CD4-positive, alpha-beta memory T cell (primary cell): Measurements from ENCODE around the gene HSPA12B. TPM values are rescaled to one million over a fixed set of nuclear protein-coding genes. Genes with fewer than 3 reads are reported as not detected.

Source experiments
- CTCF ChIA-PET: fragments of 350-600 bp; sonication (Branson Sonifier 250); formaldehyde crosslinking; loops from one replicate; lab custom pipeline; 2021; ENCODE audit warnings: inconsistent platforms; ENCODE audit not compliant: partially characterized antibody; lab: Charles Lee
- POLR2A ChIA-PET: fragments of 350-600 bp; sonication (Branson Sonifier 250); formaldehyde crosslinking; loops from one replicate; lab custom pipeline; 2021; ENCODE audit not compliant: partially characterized antibody; lab: Charles Lee
- DNase-seq, 5 donors: peaks; one replicate each; pipeline versions ENCODE4 v3.0.0 to v3.0.0-alpha.2; 2020 to 2022; ENCODE audit warnings: mixed read lengths in 1 of 5
- H3K27ac ChIP-seq: one replicate; pipeline ENCODE4 v1.7.0; 2013; ENCODE audit warnings: low read depth, low read length
- H3K27me3 ChIP-seq: 2 replicates; pipeline ENCODE4 v1.7.0; 2013; ENCODE audit warnings: mild to moderate bottlenecking, low read length, moderate library complexity; ENCODE audit not compliant: insufficient read depth
- H3K36me3 ChIP-seq: 2 replicates; pipeline ENCODE4 v1.7.0; 2013; ENCODE audit warnings: mild to moderate bottlenecking, low read length, moderate library complexity; ENCODE audit not compliant: insufficient read depth
- H3K4me1 ChIP-seq: 2 replicates; pipeline ENCODE4 v1.7.0; 2013; ENCODE audit warnings: mild to moderate bottlenecking, low read length, moderate library complexity; ENCODE audit not compliant: insufficient read depth
- H3K4me3 ChIP-seq, 2 donors: one replicate each; pipeline ENCODE4 v1.7.0; 2013; ENCODE audit warnings: low read length in 2 of 2, mild to moderate bottlenecking in 1 of 2
- H3K9me3 ChIP-seq, 2 donors: one replicate each; pipeline ENCODE4 v1.7.0; 2013; ENCODE audit warnings: low read length in 2 of 2, control low read depth in 1 of 2; ENCODE audit not compliant: control insufficient read depth in 1 of 2
- H3K27ac Mint-ChIP-seq, 7 donors: one replicate each; pipeline ENCODE4 v1.8.0; 2020 to 2021; ENCODE audit warnings: mixed read lengths in 7 of 7, mild to moderate bottlenecking in 6 of 7, inconsistent platforms in 3 of 7, moderate library complexity in 3 of 7
- H3K27me3 Mint-ChIP-seq, 2 donors: one replicate each; pipeline ENCODE4 v1.8.0; 2020 to 2021; ENCODE audit warnings: mixed read lengths in 2 of 2
- H3K36me3 Mint-ChIP-seq, 2 donors: one replicate each; pipeline ENCODE4 v1.8.0; 2020 to 2021; ENCODE audit warnings: mixed read lengths in 2 of 2, inconsistent platforms in 1 of 2, mild to moderate bottlenecking in 1 of 2
- H3K4me1 Mint-ChIP-seq, 4 donors: one replicate each; pipeline ENCODE4 v1.8.0; 2020 to 2021; ENCODE audit warnings: mixed read lengths in 4 of 4, mild to moderate bottlenecking in 1 of 4
- H3K4me3 Mint-ChIP-seq, 8 donors: one replicate each; pipeline ENCODE4 v1.8.0; 2020 to 2021; ENCODE audit warnings: mixed read lengths in 8 of 8, mild to moderate bottlenecking in 7 of 8, moderate library complexity in 6 of 8, inconsistent platforms in 3 of 8
- H3K9me3 Mint-ChIP-seq, 8 donors: one replicate each; pipeline ENCODE4 v1.8.0; 2020 to 2021; ENCODE audit warnings: mixed read lengths in 8 of 8, mild to moderate bottlenecking in 5 of 8, inconsistent platforms in 3 of 8, moderate library complexity in 1 of 8
- intact Hi-C: fragments of 100-400 bp; cut with micrococcal nuclease; formaldehyde crosslinking; loops from one replicate; pipeline ENCODE4 v1.15.1; 2023
- polyA plus RNA-seq, 2 donors: library from polyadenylated mRNA; unstranded; fragments of 300-500 nt; fragmentation: Illumina TruSeq; gene quantifications; one replicate each; pipeline ENCODE4 v1.2.3, GENCODE V29; 2021
- total RNA-seq, 2 experiments: library from RNA; stranded (reverse); gene quantifications; one replicate each; pipeline ENCODE4 v1.2.3, GENCODE V29; 2021

The HSPA12B gene
- total and polyA plus RNA-seq, 4 experiments from 2014 or later = 0.22 TPM; not detected in 3

- intact Hi-C loops = no loop called here
- DNase-seq = no peak
- Histone ChIP-seq H3K9me3 (no peaks in the 10 kb centered on the region), H3K27ac (no peak overlapping the region), H3K36me3 (no peaks in the 10 kb centered on the region), H3K4me3 (no peak overlapping the region), H3K4me1 (no peaks in the 10 kb centered on the region), H3K27me3 (no peaks in the 10 kb centered on the region)
- ChIA-PET CTCF (interaction anchor here (1.5 kb wide), 1 partner anchor 11 kb away, joined by 4 read pairs; no protein-coding TSS in a partner anchor), POLR2A (no interaction called here)
- Mint-ChIP-seq H3K27me3 (peaks cover 0 to 3% of the 10 kb centered on the region in 2 donors), H3K27ac (no peak overlapping the region), H3K36me3 (no peaks in the 10 kb centered on the region), H3K4me1 (peaks cover 0 to 10% (median 2%) of the 10 kb centered on the region in 4 donors), H3K9me3 (no peaks in the 10 kb centered on the region), H3K4me3 (no peak overlapping the region)
Measured at GRCh38 chr20:3705491-3705969, 27.0 kb upstream of the HSPA12B start.

DNA sequence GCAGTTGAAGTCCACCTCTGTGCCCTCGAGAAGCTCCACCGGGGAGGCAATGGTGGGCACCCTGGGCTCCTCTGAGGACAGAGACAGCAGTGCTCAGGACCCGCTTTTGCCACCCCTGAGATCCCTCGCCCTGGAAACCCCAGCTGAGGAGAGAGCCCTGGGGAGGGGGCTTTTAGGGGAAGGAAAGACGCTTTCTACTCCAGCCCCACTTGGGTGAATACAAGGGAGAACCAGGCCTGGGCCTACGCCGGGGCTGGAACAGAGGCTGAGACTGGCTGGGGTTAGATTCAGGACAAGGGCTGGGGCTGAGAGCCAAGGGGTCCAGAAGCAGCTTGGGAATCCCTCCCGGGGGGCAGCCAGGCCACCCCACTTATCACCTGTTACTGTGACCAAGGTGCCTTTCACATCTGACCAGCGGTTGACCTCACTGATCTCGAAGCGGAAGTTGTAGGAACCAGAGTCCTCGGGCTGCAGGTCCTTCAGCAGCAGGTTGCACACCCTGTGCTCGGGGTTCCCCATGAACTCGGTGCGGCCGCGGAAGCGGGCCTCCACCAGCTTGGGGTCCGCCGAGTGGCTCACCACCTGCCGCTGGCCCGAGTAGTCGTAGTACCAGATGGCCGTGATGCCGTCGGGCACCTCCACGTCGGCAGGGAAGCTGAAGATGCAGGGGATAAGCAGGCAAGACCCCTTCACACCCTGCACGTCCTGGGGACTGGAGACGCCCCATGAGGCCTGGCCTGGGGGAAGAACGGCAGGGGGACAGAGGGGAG lies 26.3 kb upstream of the HSPA12B start:
- Mint-ChIP-seq H3K27me3 (peaks cover 0 to 3% of the 10 kb centered on the region in 2 donors), H3K4me1 (peaks cover 0 to 10% (median 2%) of the 10 kb centered on the region in 4 donors), H3K27ac (no peak overlapping the region), H3K4me3 (no peak overlapping the region), H3K9me3 (no peaks in the 10 kb centered on the region), H3K36me3 (no peaks in the 10 kb centered on the region)
- H3K4me1 ChIP-seq = no peaks in the 10 kb centered on the region
- H3K36me3 ChIP-seq = no peaks in the 10 kb centered on the region
- DNase-seq = no peak
- intact Hi-C loops = no loop called here
- no peaks in the 10 kb centered on the region for H3K27me3 ChIP-seq
- no peak overlapping the region for H3K27ac ChIP-seq
- no peak overlapping the region for H3K4me3 ChIP-seq
- H3K9me3 ChIP-seq = no peaks in the 10 kb centered on the region
- ChIA-PET CTCF (interaction anchor here (1.5 to 1.7 kb wide), 2 partner anchors 10 to 29 kb away, joined by 4 to 6 read pairs; no protein-coding TSS in a partner anchor), POLR2A (no interaction called here)

- no peak overlapping the region for H3K4me3 Mint-ChIP-seq
Measured at GRCh38 chr20:3706774-3707507, 25.5 kb upstream of the HSPA12B start.

DNA sequence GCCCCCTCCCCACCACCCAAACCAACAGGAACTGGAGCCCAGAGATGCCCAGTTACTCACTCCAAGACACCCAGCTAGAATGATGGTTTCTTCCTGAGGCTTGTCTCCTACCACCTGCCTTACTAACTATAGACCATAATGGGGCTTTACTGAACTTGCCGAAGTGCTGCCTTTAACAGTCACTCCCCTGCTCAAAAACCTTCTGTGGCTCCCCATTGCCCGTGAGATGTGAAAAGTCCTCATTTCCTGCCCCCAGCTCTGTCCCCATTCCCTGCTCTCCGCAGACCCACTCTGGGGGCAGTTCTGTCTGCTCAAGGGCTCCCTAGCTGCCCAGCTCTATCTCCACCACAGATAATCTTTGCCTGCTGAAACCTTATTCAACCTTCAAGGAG lies 25.0 kb upstream of the HSPA12B start:
- no peaks in the 10 kb centered on the region for H3K9me3 Mint-ChIP-seq
- H3K4me3 ChIP-seq = no peak overlapping the region
- POLR2A ChIA-PET = no interaction called here
- H3K36me3 ChIP-seq = no peaks in the 10 kb centered on the region
- intact Hi-C loops = no loop called here
- CTCF ChIA-PET = interaction anchor here (1.0 to 2.0 kb wide), 3 partner anchors 9 to 31 kb away, joined by 3 to 6 read pairs (median 6); no protein-coding TSS in a partner anchor
- no peaks in the 10 kb centered on the region for H3K27me3 ChIP-seq
- H3K9me3 ChIP-seq = no peaks in the 10 kb centered on the region
- peaks cover 0 to 10% (median 2%) of the 10 kb centered on the region in 4 donors for H3K4me1 Mint-ChIP-seq
- no peaks in the 10 kb centered on the region for H3K36me3 Mint-ChIP-seq
- H3K4me3 Mint-ChIP-seq = no peak overlapping the region
- H3K4me1 ChIP-seq = no peaks in the 10 kb centered on the region
- no peak for DNase-seq
- peaks cover 0 to 5% of the 10 kb centered on the region in 2 donors for H3K27me3 Mint-ChIP-seq
- H3K27ac ChIP-seq = no peak overlapping the region
- H3K27ac Mint-ChIP-seq = peak overlapping the region in 1 of 7 donors; percentile 13

More at GRCh38 chr20:3706774-3707507, 25.5 kb upstream of the HSPA12B start:
- H3K27ac ChIP-seq = no peak overlapping the region
- CTCF ChIA-PET = interaction anchor here (1.0 to 2.0 kb wide), 4 partner anchors 9 to 30 kb away, joined by 3 to 6 read pairs (median 5); no protein-coding TSS in a partner anchor
- no peaks in the 10 kb centered on the region for H3K27me3 ChIP-seq
- intact Hi-C loops = no loop called here
- no peaks in the 10 kb centered on the region for H3K36me3 ChIP-seq
- H3K36me3 Mint-ChIP-seq = no peaks in the 10 kb centered on the region
- H3K9me3 Mint-ChIP-seq = no peaks in the 10 kb centered on the region
- H3K4me1 ChIP-seq = no peaks in the 10 kb centered on the region
- H3K9me3 ChIP-seq = no peaks in the 10 kb centered on the region
- H3K27me3 Mint-ChIP-seq = peaks cover 0 to 5% of the 10 kb centered on the region in 2 donors
- POLR2A ChIA-PET = no interaction called here
- no peak overlapping the region for H3K27ac Mint-ChIP-seq
- no peak overlapping the region for H3K4me3 ChIP-seq
- no peak for DNase-seq
- H3K4me1 Mint-ChIP-seq = peaks cover 0 to 10% (median 2%) of the 10 kb centered on the region in 4 donors

- ChIA-PET CTCF (interaction anchor here (0.7 to 2.5 kb wide), 17 partner anchors 8 to 491 kb away, joined by 3 to 13 read pairs (median 4); partner anchors contain the start of gene ADISSP), POLR2A (no interaction called here)
- Mint-ChIP-seq H3K4me1 (peaks cover 0 to 10% (median 2%) of the 10 kb centered on the region in 4 donors), H3K9me3 (no peaks in the 10 kb centered on the region), H3K36me3 (no peaks in the 10 kb centered on the region), H3K4me3 (no peak overlapping the region), H3K27ac (no peak overlapping the region), H3K27me3 (peaks cover 0 to 8% of the 10 kb centered on the region in 2 donors)
- no peaks in the 10 kb centered on the region for H3K27me3 ChIP-seq
- H3K4me3 ChIP-seq = no peak overlapping the region
- no peak for DNase-seq
- H3K9me3 ChIP-seq = no peaks in the 10 kb centered on the region
- intact Hi-C loops = loop anchor here (5.0 kb wide), 1 partner anchor 493 kb away; no protein-coding TSS in a partner anchor
- no peak overlapping the region for H3K27ac ChIP-seq
- no peaks in the 10 kb centered on the region for H3K4me1 ChIP-seq
- no peaks in the 10 kb centered on the region for H3K36me3 ChIP-seq
Measured at GRCh38 chr20:3710011-3710466, 22.4 kb upstream of the HSPA12B start.

DNA sequence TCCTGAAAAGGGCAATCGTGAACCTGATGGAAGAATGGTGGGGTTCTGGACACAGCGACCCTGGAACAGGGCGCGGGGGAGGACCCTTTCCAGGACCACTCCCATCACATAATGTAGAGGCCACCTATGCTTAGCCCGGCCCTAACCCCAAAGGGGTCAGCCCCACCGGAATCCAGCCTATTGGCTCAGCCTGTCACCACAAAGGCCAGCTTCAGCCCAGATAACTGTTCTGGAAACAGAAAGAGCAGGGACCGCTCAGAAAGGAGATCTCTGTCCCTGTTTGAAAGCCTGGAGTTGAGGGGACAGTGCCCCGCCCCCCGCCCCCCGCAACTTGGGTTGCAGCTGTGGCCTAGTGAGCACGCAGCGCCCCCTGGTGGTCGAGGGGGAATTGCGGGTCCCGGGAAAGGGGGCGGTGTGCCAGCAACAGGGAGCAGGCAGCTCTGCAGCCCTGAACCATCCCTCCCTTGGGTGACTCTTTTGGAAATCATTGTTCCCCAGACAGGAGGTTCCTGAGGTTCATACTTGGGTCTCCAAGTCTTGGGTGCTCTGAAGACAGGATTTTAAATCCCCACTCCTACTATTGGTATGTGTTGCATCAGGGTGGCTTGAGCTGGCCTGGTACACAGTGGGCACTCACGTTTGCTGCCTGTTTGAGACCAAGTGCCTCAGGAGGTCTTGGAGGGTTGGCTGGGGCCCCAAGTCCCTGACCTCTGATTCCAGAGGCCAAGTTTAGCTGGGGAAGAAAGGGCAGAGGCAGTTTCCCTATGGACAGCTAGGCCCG lies 21.6 kb upstream of the HSPA12B start:
- H3K27ac ChIP-seq = no peak overlapping the region

More for the DNA sequence above, 21.6 kb upstream of the HSPA12B start:
- Histone ChIP-seq H3K9me3 (no peaks in the 10 kb centered on the region), H3K36me3 (no peaks in the 10 kb centered on the region), H3K4me1 (no peaks in the 10 kb centered on the region), H3K4me3 (no peak overlapping the region), H3K27me3 (no peaks in the 10 kb centered on the region)
- Mint-ChIP-seq H3K36me3 (no peaks in the 10 kb centered on the region), H3K4me3 (no peak overlapping the region), H3K27me3 (peaks cover 0 to 8% of the 10 kb centered on the region in 2 donors), H3K27ac (no peak overlapping the region), H3K9me3 (no peaks in the 10 kb centered on the region), H3K4me1 (peaks cover 0 to 10% (median 2%) of the 10 kb centered on the region in 4 donors)
- DNase-seq = peak; percentile 55 to 69 (median 57)
- intact Hi-C loops = loop anchor here (1.0 to 5.0 kb wide), 2 partner anchors 35 to 494 kb away; no protein-coding TSS in a partner anchor
- CTCF ChIA-PET = interaction anchor here (0.7 to 2.5 kb wide), 18 partner anchors 8 to 492 kb away, joined by 3 to 13 read pairs (median 4); partner anchors contain the start of gene ADISSP
- POLR2A ChIA-PET = no interaction called here
